IMR-90 (cell line): ENCODE results near the gene ITGB1. TPM values are rescaled to one million over a fixed set of nuclear protein-coding genes. Genes with fewer than 3 reads are reported as not detected.

ENCODE experiments used
- ATAC-seq: fragments of 200-7000 bp; cut with Tn5 transposase; 2 replicates; pipeline ENCODE4 v1.9.1; 2020; ENCODE audit warnings: low read depth, mild to moderate bottlenecking, moderate library complexity
- BruUV-seq: library from RNA; stranded (reverse); fragments of 400-500 nt; replicated peaks from 2 replicates; lab custom pipeline; 2021; lab: Mats Ljungman, UMichigan
- CTCF ChIA-PET: fragments of 300-600 bp; formaldehyde crosslinking; extraction: SDS; loops from one replicate; lab custom pipeline; 2021; ENCODE audit warnings: antibody characterized with exemption; lab: Yijun Ruan, JAX
- POLR2A ChIA-PET: fragments of 300-600 bp; sonication (Branson Sonifier 250); formaldehyde crosslinking; loops from one replicate; lab custom pipeline; 2022; ENCODE audit warnings: antibody characterized with exemption; ENCODE audit not compliant: unreplicated experiment; lab: Charles Lee
- DNase-seq: peaks from one replicate; pipeline ENCODE4 v3.0.0; 2013
- H2AFZ ChIP-seq: replicated peaks from 2 replicates; pipeline ENCODE3; 2013; ENCODE audit warnings: low read length, mild to moderate bottlenecking; ENCODE audit not compliant: poor library complexity
- H2AK5ac ChIP-seq: 2 replicates; pipeline ENCODE4 v1.6.1; 2013; ENCODE audit warnings: low read depth, low read length, inconsistent platforms
- H2AK9ac ChIP-seq: replicated peaks from 2 replicates; pipeline ENCODE3; 2013; ENCODE audit warnings: mild to moderate bottlenecking, low read depth, low read length, moderate library complexity; ENCODE audit not compliant: poor library complexity
- H2BK120ac ChIP-seq: 2 replicates; pipeline ENCODE4 v1.6.1; 2013; ENCODE audit warnings: low read depth, low read length, inconsistent platforms
- H2BK15ac ChIP-seq: 3 replicates; pipeline ENCODE4 v1.6.1; 2013; ENCODE audit warnings: low read depth, low read length, inconsistent platforms
- H2BK20ac ChIP-seq: 2 replicates; pipeline ENCODE4 v1.6.1; 2013; ENCODE audit warnings: low read depth, mild to moderate bottlenecking, inconsistent platforms, low read length, moderate library complexity
- H2BK5ac ChIP-seq: 2 replicates; pipeline ENCODE4 v1.6.1; 2013; ENCODE audit warnings: mild to moderate bottlenecking, low read depth, low read length, inconsistent platforms; ENCODE audit not compliant: poor library complexity, severe bottlenecking
- H3K14ac ChIP-seq: replicated peaks from 2 replicates; pipeline ENCODE4 v1.6.1; 2013; ENCODE audit warnings: low read depth, low read length, inconsistent platforms
- H3K18ac ChIP-seq: 2 replicates; pipeline ENCODE4 v1.6.1; 2013; ENCODE audit warnings: low read depth, low read length, control low read depth
- H3K23ac ChIP-seq: 2 replicates; pipeline ENCODE4 v1.6.1; 2013; ENCODE audit warnings: low read depth, low read length, inconsistent platforms
- H3K27ac ChIP-seq: 2 replicates; pipeline ENCODE4 v1.5.1; 2013; ENCODE audit warnings: mild to moderate bottlenecking, control low read depth, low read length; ENCODE audit not compliant: insufficient read depth
- H3K27me3 ChIP-seq: 2 replicates; pipeline ENCODE4 v1.6.1; 2013; ENCODE audit warnings: low read length; ENCODE audit not compliant: control insufficient read depth, insufficient read depth
- H3K36me3 ChIP-seq: 2 replicates; pipeline ENCODE4 v1.6.1; 2013; ENCODE audit warnings: low read length, mixed read lengths; ENCODE audit not compliant: control insufficient read depth, insufficient read depth
- H3K4ac ChIP-seq: 2 replicates; pipeline ENCODE4 v1.6.1; 2013; ENCODE audit warnings: low read depth, low read length, inconsistent platforms
- H3K4me1 ChIP-seq: 2 replicates; pipeline ENCODE4 v1.6.1; 2013; ENCODE audit warnings: low read length, mixed read lengths; ENCODE audit not compliant: control insufficient read depth, insufficient read depth
- H3K4me2 ChIP-seq: 2 replicates; pipeline ENCODE4 v1.6.1; 2013; ENCODE audit warnings: low read depth, mild to moderate bottlenecking, control low read depth, low read length, moderate library complexity
- H3K4me3 ChIP-seq: 2 replicates; pipeline ENCODE4 v1.5.1; 2013; ENCODE audit warnings: low read depth, mild to moderate bottlenecking, control low read depth, low read length, moderate library complexity; ENCODE audit not compliant: insufficient read depth
- H3K56ac ChIP-seq: 2 replicates; pipeline ENCODE4 v1.6.1; 2013; ENCODE audit warnings: low read length, inconsistent platforms; ENCODE audit not compliant: insufficient read depth; ENCODE audit errors: extremely low read depth
- H3K79me1 ChIP-seq, 2 experiments: 2 replicates each; pipeline ENCODE4 v1.6.1; 2013; ENCODE audit warnings: low read length in 2 of 2, inconsistent platforms in 1 of 2, low read depth in 1 of 2
- H3K9ac ChIP-seq: 2 replicates; pipeline ENCODE4 v1.6.1; 2013; ENCODE audit warnings: low read depth, low read length, control low read depth
- H3K9me1 ChIP-seq: 2 replicates; pipeline ENCODE4 v1.6.1; 2013; ENCODE audit warnings: low read length, inconsistent platforms; ENCODE audit not compliant: insufficient read depth
- H3K9me3 ChIP-seq: 2 replicates; pipeline ENCODE4 v1.6.1; 2013; ENCODE audit warnings: low read length; ENCODE audit not compliant: control insufficient read depth, insufficient read depth
- H4K20me1 ChIP-seq: 2 replicates; pipeline ENCODE4 v1.6.1; 2013; ENCODE audit warnings: low read length, inconsistent platforms; ENCODE audit not compliant: insufficient read depth
- H4K5ac ChIP-seq: 2 replicates; pipeline ENCODE4 v1.6.1; 2013; ENCODE audit warnings: mild to moderate bottlenecking, low read depth, low read length, control low read depth
- H4K8ac ChIP-seq, 2 experiments: 2 replicates each; pipeline ENCODE4 v1.6.1; 2013; ENCODE audit warnings: low read depth in 2 of 2, low read length in 2 of 2, control low read depth in 1 of 2, inconsistent platforms in 1 of 2
- H4K91ac ChIP-seq: 2 replicates; pipeline ENCODE4 v1.6.1; 2013; ENCODE audit warnings: low read depth, low read length, inconsistent platforms; ENCODE audit not compliant: insufficient read depth
- CEBPB ChIP-seq: IDR thresholded peaks from 2 replicates; pipeline ENCODE4 v1.6.1; 2012; ENCODE audit warnings: low read depth, low read length, improper control_type of control experiment
- CHD1 ChIP-seq: IDR thresholded peaks from 2 replicates; pipeline ENCODE4 v1.6.1; 2012; ENCODE audit warnings: low read depth, low read length, improper control_type of control experiment
- FOS ChIP-seq: fragments of 150-350 bp; IDR thresholded peaks from 2 replicates; pipeline ENCODE4 v1.6.1; 2016; ENCODE audit warnings: low read depth, low read length
- MAZ ChIP-seq: IDR thresholded peaks from 2 replicates; pipeline ENCODE4 v1.6.1; 2012; ENCODE audit warnings: low read depth, mild to moderate bottlenecking, low read length, improper control_type of control experiment, moderate library complexity, borderline replicate concordance
- MXI1 ChIP-seq: IDR thresholded peaks from 2 replicates; pipeline ENCODE4 v1.6.1; 2012; ENCODE audit warnings: low read depth, mild to moderate bottlenecking, low read length, moderate library complexity, borderline replicate concordance
- NFE2L2 ChIP-seq: fragments of 150-350 bp; IDR thresholded peaks from 2 replicates; pipeline ENCODE4 v1.6.1; 2016; ENCODE audit warnings: low read depth, mild to moderate bottlenecking, low read length
- POLR2A ChIP-seq: IDR thresholded peaks from 2 replicates; pipeline ENCODE4 v1.6.1; 2012; ENCODE audit warnings: mild to moderate bottlenecking, low read depth, low read length
- RAD21 ChIP-seq: IDR thresholded peaks from 2 replicates; pipeline ENCODE4 v1.6.1; 2012; ENCODE audit warnings: low read length, improper control_type of control experiment
- RCOR1 ChIP-seq: IDR thresholded peaks from 2 replicates; pipeline ENCODE4 v1.6.1; 2012; ENCODE audit warnings: mild to moderate bottlenecking, low read length, improper control_type of control experiment; ENCODE audit not compliant: insufficient replicate concordance
- RFX5 ChIP-seq: IDR thresholded peaks from 2 replicates; pipeline ENCODE4 v1.8.0; 2012; ENCODE audit warnings: low read depth, mild to moderate bottlenecking, low read length, moderate library complexity
- SMC3 ChIP-seq: fragments of 150-350 bp; IDR thresholded peaks from 2 replicates; pipeline ENCODE4 v1.6.1; 2016; ENCODE audit warnings: low read depth, mild to moderate bottlenecking, antibody characterized with exemption, low read length, moderate library complexity
- WGBS, 2 experiments: methylation state at CpG; one replicate each; pipeline versions ENCODE4 v1.1.5 to v1.1.7; 2013; ENCODE audit warnings: missing lambda C conversion rate in 2 of 2; ENCODE audit not compliant: insufficient read length in 1 of 2; ENCODE audit errors: extremely low coverage in 2 of 2; 5-methylcytosine and 5-hydroxymethylcytosine counted together
- dilution Hi-C: fragments of 300-500 bp; cut with HindIII; formaldehyde crosslinking; loops from one replicate; pipeline ENCODE4 v1.14.3; 2018; ENCODE audit warnings: low sequenced_read_pairs; ENCODE audit not compliant: unreplicated experiment
- in situ Hi-C: fragments of 300-500 bp; cut with MboI; formaldehyde crosslinking; loops from 3 replicates; pipeline ENCODE4 v1.14.3; 2019; ENCODE audit warnings: low sequenced_read_pairs, inconsistent platforms, mixed read lengths
- intact Hi-C: fragments of 100-400 bp; cut with micrococcal nuclease; formaldehyde crosslinking; loops from 2 replicates; pipeline ENCODE4 v1.10.0; 2022
- polyA plus RNA-seq, 3 experiments: library from polyadenylated mRNA; depleted of rRNA; stranded (reverse); fragments of >200 nt; gene quantifications; 2 replicates each; pipeline ENCODE4 v1.2.3, GENCODE V29; 2012; ENCODE audit warnings: low replicate concordance in 1 of 3
- total RNA-seq: library from RNA; depleted of rRNA; stranded (reverse); fragments of >200 nt; gene quantifications from 2 replicates; pipeline ENCODE4 v1.2.3, GENCODE V29; 2012
- TF ChIP-seq, protein P1 (sequence below): fragments of 150-350 bp; IDR thresholded peaks from 2 replicates; pipeline ENCODE4 v1.6.1; 2016; ENCODE audit warnings: low read depth, mild to moderate bottlenecking, low read length, moderate library complexity, borderline replicate concordance
- TF ChIP-seq, protein P2 (sequence below): conservative IDR thresholded peaks from 2 replicates; pipeline ENCODE4 v1.5.1; 2012; ENCODE audit warnings: mild to moderate bottlenecking, low read depth, low read length, improper control_type of control experiment
- TF ChIP-seq, protein P3 (sequence below): fragments of 150-350 bp; IDR thresholded peaks from 2 replicates; pipeline ENCODE4 v1.6.1; 2017; ENCODE audit warnings: mild to moderate bottlenecking, antibody characterized with exemption, low read length, low read depth

ITGB1 gene
- total and polyA plus RNA-seq, 2 of the 4 experiments (the other 2 are of a cell fraction) = 1,331 to 2,066 TPM

DNA sequence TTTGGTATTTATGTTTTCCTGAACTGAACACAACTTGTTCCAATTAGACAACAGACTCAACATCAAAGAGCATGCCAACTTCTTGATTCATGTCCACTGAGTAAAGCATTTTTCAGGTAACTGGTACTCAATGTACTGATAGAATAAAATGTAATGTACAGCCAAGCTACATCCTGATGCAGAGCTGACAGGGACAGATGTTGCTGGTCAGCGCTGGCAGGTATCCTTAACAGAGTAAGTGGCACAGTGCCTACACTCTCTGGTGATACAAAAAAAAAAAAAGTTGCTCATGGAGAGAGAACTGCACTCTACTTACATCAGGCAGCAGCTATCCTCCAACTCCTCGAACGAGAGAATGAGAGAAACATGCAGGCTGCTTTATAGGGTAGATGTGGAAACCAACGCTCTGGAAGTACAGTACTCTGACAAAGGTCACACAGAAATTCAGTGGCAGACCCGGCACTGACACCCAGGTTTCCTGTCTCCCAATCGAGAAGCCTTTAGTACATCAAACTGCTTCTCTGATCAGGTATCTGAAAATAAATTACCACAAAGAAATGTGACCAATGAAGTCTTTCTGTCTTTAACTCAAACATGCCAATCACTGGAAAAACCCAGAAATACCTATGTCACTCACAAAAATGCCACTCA is 4.6 kb downstream of the ITGB1 start:
- 86% methylated on average over 1 of the region's 6 CpGs; no CpG with 5 or more reads in 1 of the 2 experiments for WGBS, 2 experiments
- H3K23ac ChIP-seq = peak overlapping the region; percentile 41
- H3K4ac ChIP-seq = 0 out of 2 replicates have a peak overlapping the region, but pooled peaks have one; percentile 2
- DNase-seq (no peak), ATAC-seq (no peak)
- H2BK5ac ChIP-seq = peak overlapping the region; percentile 55
- H2AK5ac ChIP-seq = 0 out of 2 replicates have a peak overlapping the region, but pooled peaks have one; percentile 4
- H3K27ac ChIP-seq = peak overlapping the region; percentile 43; the same call in 1 of the 2 replicates
- peak overlapping the region; percentile 100 for H3K4me2 ChIP-seq
- peaks cover 2% of the 10 kb centered on the region; the same call in 1 of the 2 replicates for H3K9me1 ChIP-seq
- H2AK9ac ChIP-seq = peak overlapping the region; percentile 2
- H3K79me1 ChIP-seq = peaks cover 0 to 8% of the 10 kb centered on the region in 2 experiments; a peak in 2 of 4 replicates
- H3K18ac ChIP-seq = peak overlapping the region; percentile 15; the same call in 1 of the 2 replicates
- H2BK120ac ChIP-seq = no peak overlapping the region
- no peak overlapping the region for H2BK15ac ChIP-seq
- H3K4me1 ChIP-seq = peaks cover 21% of the 10 kb centered on the region
- no peak overlapping the region for H4K8ac ChIP-seq
- H4K20me1 ChIP-seq = peaks cover 88% of the 10 kb centered on the region
- no peak overlapping the region for H4K5ac ChIP-seq
- intact Hi-C loops = loop anchor here (5.0 kb wide), 1 partner anchor 156 kb away; no protein-coding TSS in a partner anchor
- peaks cover 7% of the 10 kb centered on the region for H3K36me3 ChIP-seq
- no peaks in the 10 kb centered on the region for H3K9me3 ChIP-seq
- no peak overlapping the region; the same call in 1 of the 2 replicates for H3K4me3 ChIP-seq
- H2BK20ac ChIP-seq = no peak overlapping the region
- no peak overlapping the region for H4K91ac ChIP-seq
- H3K14ac ChIP-seq = peak overlapping the region; percentile 28; the same call in 1 of the 2 replicates
- H2AFZ ChIP-seq = no peak overlapping the region
- dilution Hi-C loops = no loop called here
- POLR2A ChIA-PET = no interaction called here
- no peak overlapping the region; the same call in 1 of the 2 replicates for H3K9ac ChIP-seq
- in situ Hi-C loops = loop anchor here (5.0 kb wide), 1 partner anchor 54 kb away; no protein-coding TSS in a partner anchor
- BruUV-seq = no TSS peak
- CTCF ChIA-PET = interaction anchor here (0.5 to 0.8 kb wide), 3 partner anchors 18 to 186 kb away, joined by 3 to 5 read pairs (median 4); no protein-coding TSS in a partner anchor
- 0 out of 2 replicates have a peak overlapping the region, but pooled peaks have one; percentile 5 for H3K56ac ChIP-seq
- H3K27me3 ChIP-seq = no peaks in the 10 kb centered on the region
- TF ChIP-seq, protein P1, sequence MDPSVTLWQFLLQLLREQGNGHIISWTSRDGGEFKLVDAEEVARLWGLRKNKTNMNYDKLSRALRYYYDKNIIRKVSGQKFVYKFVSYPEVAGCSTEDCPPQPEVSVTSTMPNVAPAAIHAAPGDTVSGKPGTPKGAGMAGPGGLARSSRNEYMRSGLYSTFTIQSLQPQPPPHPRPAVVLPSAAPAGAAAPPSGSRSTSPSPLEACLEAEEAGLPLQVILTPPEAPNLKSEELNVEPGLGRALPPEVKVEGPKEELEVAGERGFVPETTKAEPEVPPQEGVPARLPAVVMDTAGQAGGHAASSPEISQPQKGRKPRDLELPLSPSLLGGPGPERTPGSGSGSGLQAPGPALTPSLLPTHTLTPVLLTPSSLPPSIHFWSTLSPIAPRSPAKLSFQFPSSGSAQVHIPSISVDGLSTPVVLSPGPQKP = no peak
- TF ChIP-seq CHD1 (no peak), RCOR1 (no peak), NFE2L2 (no peak), MXI1 (no peak), RAD21 (no peak), SMC3 (no peak), CEBPB (no peak), RFX5 (no peak), MAZ (no peak), FOS (no peak), POLR2A (no peak)
- TF ChIP-seq, protein P2, sequence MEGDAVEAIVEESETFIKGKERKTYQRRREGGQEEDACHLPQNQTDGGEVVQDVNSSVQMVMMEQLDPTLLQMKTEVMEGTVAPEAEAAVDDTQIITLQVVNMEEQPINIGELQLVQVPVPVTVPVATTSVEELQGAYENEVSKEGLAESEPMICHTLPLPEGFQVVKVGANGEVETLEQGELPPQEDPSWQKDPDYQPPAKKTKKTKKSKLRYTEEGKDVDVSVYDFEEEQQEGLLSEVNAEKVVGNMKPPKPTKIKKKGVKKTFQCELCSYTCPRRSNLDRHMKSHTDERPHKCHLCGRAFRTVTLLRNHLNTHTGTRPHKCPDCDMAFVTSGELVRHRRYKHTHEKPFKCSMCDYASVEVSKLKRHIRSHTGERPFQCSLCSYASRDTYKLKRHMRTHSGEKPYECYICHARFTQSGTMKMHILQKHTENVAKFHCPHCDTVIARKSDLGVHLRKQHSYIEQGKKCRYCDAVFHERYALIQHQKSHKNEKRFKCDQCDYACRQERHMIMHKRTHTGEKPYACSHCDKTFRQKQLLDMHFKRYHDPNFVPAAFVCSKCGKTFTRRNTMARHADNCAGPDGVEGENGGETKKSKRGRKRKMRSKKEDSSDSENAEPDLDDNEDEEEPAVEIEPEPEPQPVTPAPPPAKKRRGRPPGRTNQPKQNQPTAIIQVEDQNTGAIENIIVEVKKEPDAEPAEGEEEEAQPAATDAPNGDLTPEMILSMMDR = no peak
- TF ChIP-seq, protein P3, sequence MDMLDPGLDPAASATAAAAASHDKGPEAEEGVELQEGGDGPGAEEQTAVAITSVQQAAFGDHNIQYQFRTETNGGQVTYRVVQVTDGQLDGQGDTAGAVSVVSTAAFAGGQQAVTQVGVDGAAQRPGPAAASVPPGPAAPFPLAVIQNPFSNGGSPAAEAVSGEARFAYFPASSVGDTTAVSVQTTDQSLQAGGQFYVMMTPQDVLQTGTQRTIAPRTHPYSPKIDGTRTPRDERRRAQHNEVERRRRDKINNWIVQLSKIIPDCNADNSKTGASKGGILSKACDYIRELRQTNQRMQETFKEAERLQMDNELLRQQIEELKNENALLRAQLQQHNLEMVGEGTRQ = no peak
